Mesenchymal stem cell (in vitro differentiated cells and primary cell): ENCODE measurements around the gene CSN3.

ENCODE experiments used
- DNase-seq: peaks from one replicate; pipeline ENCODE4 v3.0.0-alpha.2; 2013
- H2AFZ ChIP-seq: one replicate; pipeline ENCODE4 v1.6.1; 2013; ENCODE audit warnings: low read depth, mild to moderate bottlenecking, control low read depth, inconsistent platforms, low read length, moderate library complexity
- H2AK5ac ChIP-seq: 2 replicates; pipeline ENCODE4 v1.6.1; 2013; ENCODE audit warnings: low read length, moderate library complexity, mild to moderate bottlenecking, inconsistent platforms; ENCODE audit not compliant: severe bottlenecking
- H2BK120ac ChIP-seq: one replicate; pipeline ENCODE4 v1.6.1; 2013; ENCODE audit warnings: low read depth, mild to moderate bottlenecking, inconsistent platforms, low read length, moderate library complexity
- H2BK12ac ChIP-seq, 2 experiments: one replicate each; pipeline ENCODE4 v1.6.1; 2013; ENCODE audit warnings: inconsistent platforms in 2 of 2, low read length in 2 of 2, mild to moderate bottlenecking in 2 of 2, moderate library complexity in 2 of 2, control low read depth in 1 of 2
- H2BK15ac ChIP-seq: one replicate; pipeline ENCODE4 v1.6.1; 2013; ENCODE audit warnings: mild to moderate bottlenecking, low read depth, inconsistent platforms; ENCODE audit not compliant: poor library complexity, severe bottlenecking
- H2BK5ac ChIP-seq: 2 replicates; pipeline ENCODE4 v1.6.1; 2013; ENCODE audit warnings: low read depth, mild to moderate bottlenecking, low read length, control low read depth, inconsistent platforms; ENCODE audit not compliant: poor library complexity, severe bottlenecking
- H3K14ac ChIP-seq, 2 experiments: one replicate each; pipeline ENCODE4 v1.6.1; 2013; ENCODE audit warnings: inconsistent platforms in 2 of 2, low read length in 2 of 2, control low read depth in 1 of 2, mild to moderate bottlenecking in 1 of 2, moderate library complexity in 1 of 2
- H3K18ac ChIP-seq, 2 experiments: one replicate each; pipeline ENCODE4 v1.6.1; 2013; ENCODE audit warnings: inconsistent platforms in 2 of 2, low read length in 2 of 2, control low read depth in 1 of 2, low read depth in 1 of 2, mild to moderate bottlenecking in 1 of 2
- H3K23ac ChIP-seq, 2 experiments: one replicate each; pipeline ENCODE4 v1.6.1; 2013; ENCODE audit warnings: inconsistent platforms in 2 of 2, low read length in 2 of 2, mild to moderate bottlenecking in 2 of 2, moderate library complexity in 2 of 2, control low read depth in 1 of 2
- H3K27ac ChIP-seq: 2 replicates; pipeline ENCODE4 v1.5.1; 2013; ENCODE audit warnings: mild to moderate bottlenecking, moderate library complexity, low read length, control low read depth, inconsistent platforms; ENCODE audit not compliant: poor library complexity, severe bottlenecking
- H3K27me3 ChIP-seq, 2 experiments: 2 replicates each; pipeline versions ENCODE4 v1.6.1 to v1.7.0; 2013; ENCODE audit warnings: low read length in 2 of 2, mild to moderate bottlenecking in 2 of 2, moderate library complexity in 2 of 2, control low read depth in 1 of 2, inconsistent platforms in 1 of 2; ENCODE audit not compliant: control insufficient read depth in 1 of 2, insufficient read depth in 1 of 2
- H3K36me3 ChIP-seq, 2 experiments: 2 replicates each; pipeline versions ENCODE4 v1.6.1 to v1.7.0; 2013; ENCODE audit warnings: low read length in 2 of 2, control low read depth in 1 of 2, inconsistent platforms in 1 of 2, low read depth in 1 of 2, mild to moderate bottlenecking in 1 of 2; ENCODE audit not compliant: insufficient read depth in 2 of 2, control insufficient read depth in 1 of 2
- H3K4ac ChIP-seq, 2 experiments: one replicate each; pipeline ENCODE4 v1.6.1; 2013; ENCODE audit warnings: inconsistent platforms in 2 of 2, low read length in 2 of 2, mild to moderate bottlenecking in 2 of 2, moderate library complexity in 2 of 2, control low read depth in 1 of 2, low read depth in 1 of 2
- H3K4me1 ChIP-seq: 2 replicates; pipeline ENCODE4 v1.6.1; 2013; ENCODE audit warnings: low read depth, low read length, control low read depth; ENCODE audit not compliant: control insufficient read depth, insufficient read depth
- H3K4me2 ChIP-seq: 2 replicates; pipeline ENCODE4 v1.6.1; 2013; ENCODE audit warnings: low read length, mild to moderate bottlenecking, inconsistent platforms; ENCODE audit not compliant: poor library complexity, severe bottlenecking
- H3K4me3 ChIP-seq, 2 experiments: 2 replicates each; pipeline versions ENCODE4 v1.5.1 to v1.7.0; 2013; ENCODE audit warnings: low read length in 2 of 2, mild to moderate bottlenecking in 2 of 2, control low read depth in 1 of 2, low read depth in 1 of 2; ENCODE audit not compliant: insufficient read depth in 1 of 2
- H3K79me1 ChIP-seq: replicated peaks from 2 replicates; pipeline ENCODE4 v1.6.1; 2013; ENCODE audit warnings: mild to moderate bottlenecking, control low read depth, low read length, inconsistent platforms; ENCODE audit not compliant: poor library complexity, severe bottlenecking
- H3K9ac ChIP-seq: 2 replicates; pipeline ENCODE4 v1.7.0; 2013; ENCODE audit warnings: mild to moderate bottlenecking, low read length, moderate library complexity
- H3K9me3 ChIP-seq: 2 replicates; pipeline ENCODE4 v1.7.0; 2013; ENCODE audit warnings: mild to moderate bottlenecking, low read length; ENCODE audit not compliant: control insufficient read depth
- H4K8ac ChIP-seq: one replicate; pipeline ENCODE4 v1.6.1; 2013; ENCODE audit warnings: inconsistent platforms, mild to moderate bottlenecking, low read length, moderate library complexity
- H4K91ac ChIP-seq: one replicate; pipeline ENCODE4 v1.6.1; 2013; ENCODE audit warnings: mild to moderate bottlenecking, low read length, inconsistent platforms
- WGBS: methylation state at CpG from one replicate; pipeline ENCODE4 v1.1.7; 2013; ENCODE audit warnings: mixed read lengths; 5-methylcytosine and 5-hydroxymethylcytosine counted together

CSN3 gene

DNA sequence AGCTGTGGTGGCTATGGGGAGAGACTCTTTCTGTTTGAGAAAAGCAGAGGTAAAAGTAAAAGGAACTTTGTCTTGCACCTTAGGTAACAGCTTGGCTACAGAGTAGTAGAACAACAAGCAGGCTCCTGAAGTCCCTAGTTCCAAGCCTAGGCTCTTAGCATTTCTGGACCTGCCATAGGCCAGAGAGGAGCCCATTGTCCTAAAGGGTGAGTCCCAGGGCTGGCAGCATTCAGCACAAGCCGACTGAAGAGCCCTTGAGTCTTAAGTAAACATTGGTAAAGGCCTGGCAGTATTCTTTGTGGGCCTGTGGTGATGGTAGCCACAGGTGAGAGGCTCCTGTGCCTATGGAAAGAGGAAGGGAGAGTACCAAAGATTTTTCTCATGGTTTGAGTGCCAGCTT, 38.2 kb downstream of the CSN3 start:
- Histone ChIP-seq H2BK15ac (no peak overlapping the region), H3K9ac (no peak overlapping the region), H3K23ac (no peak overlapping the region), H3K4me2 (no peak overlapping the region), H4K91ac (no peak overlapping the region), H3K79me1 (no peaks in the 10 kb centered on the region), H4K8ac (no peak overlapping the region), H3K4ac (no peak overlapping the region), H3K27ac (no peak overlapping the region), H2BK12ac (no peak overlapping the region), H3K4me1 (no peaks in the 10 kb centered on the region), H2AFZ (no peak overlapping the region), H3K9me3 (no peaks in the 10 kb centered on the region), H3K18ac (no peak overlapping the region), H3K27me3 (no peaks in the 10 kb centered on the region), H3K36me3 (no peaks in the 10 kb centered on the region), H2BK120ac (no peak overlapping the region), H2BK5ac (no peak overlapping the region), H3K4me3 (no peak overlapping the region), H2AK5ac (no peak overlapping the region), H3K14ac (no peak overlapping the region)
- WGBS = 10% methylated on average over 1 of the region's 1 CpG
- no peak for DNase-seq

DNA sequence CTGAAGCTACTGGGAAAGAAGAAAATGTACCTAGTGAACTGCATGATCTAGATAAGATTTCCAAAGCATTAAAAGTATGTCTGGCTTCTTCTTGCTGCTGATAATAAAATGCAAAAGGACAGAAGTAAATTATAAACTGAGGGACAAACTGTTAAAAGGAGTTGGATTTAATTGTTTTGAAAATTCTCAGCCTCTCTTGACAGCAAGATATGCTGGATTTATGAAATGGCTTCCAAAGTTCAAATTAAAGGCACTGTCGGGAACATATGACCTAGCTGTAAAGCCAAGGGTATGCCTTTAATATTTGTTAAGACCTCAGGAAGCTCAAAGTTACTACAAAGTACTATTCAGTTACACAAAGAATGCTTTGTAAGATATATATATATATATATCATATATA, 46.3 kb downstream of the CSN3 start:
- no peak overlapping the region for H3K27ac ChIP-seq
- no peak overlapping the region for H3K9ac ChIP-seq
- H3K4me1 ChIP-seq = no peaks in the 10 kb centered on the region
- H3K79me1 ChIP-seq = no peaks in the 10 kb centered on the region
- no peak for DNase-seq
- no peak overlapping the region for H2BK12ac ChIP-seq
- H3K4me2 ChIP-seq = no peak overlapping the region
- H2AFZ ChIP-seq = no peak overlapping the region
- no peak overlapping the region for H4K91ac ChIP-seq
- no peak overlapping the region for H3K4me3 ChIP-seq
- no peak overlapping the region for H2BK120ac ChIP-seq
- H3K27me3 ChIP-seq = no peaks in the 10 kb centered on the region
- H2AK5ac ChIP-seq = no peak overlapping the region
- no peaks in the 10 kb centered on the region for H3K36me3 ChIP-seq
- no peak overlapping the region for H2BK5ac ChIP-seq
- H3K4ac ChIP-seq = no peak overlapping the region
- WGBS = no CpG with 5 or more reads among the region's 1 CpG
- H3K14ac ChIP-seq = no peak overlapping the region
- no peak overlapping the region for H2BK15ac ChIP-seq
- H3K18ac ChIP-seq = no peak overlapping the region
- no peak overlapping the region for H3K23ac ChIP-seq
- H3K9me3 ChIP-seq = no peaks in the 10 kb centered on the region
- no peak overlapping the region for H4K8ac ChIP-seq

DNA sequence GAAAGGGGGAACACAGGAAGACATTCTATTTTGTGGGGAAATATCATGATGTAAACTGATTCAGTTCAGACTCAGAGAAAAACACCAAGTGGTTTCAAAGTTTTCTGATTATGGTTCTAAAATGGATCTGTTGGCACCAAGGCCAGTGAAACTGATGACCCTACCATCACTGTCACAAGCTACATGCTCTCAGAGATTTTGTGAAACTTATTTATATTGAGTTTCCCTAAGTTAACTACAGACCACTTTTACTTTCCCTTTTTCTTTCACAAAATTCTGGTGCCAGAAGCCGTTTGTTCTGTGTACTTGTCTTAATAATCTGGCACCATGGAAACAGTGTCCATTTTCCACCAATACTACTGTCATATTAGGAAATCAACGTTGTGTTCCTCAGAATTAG, 48.9 kb downstream of the CSN3 start:
- Histone ChIP-seq H3K4ac (no peak overlapping the region), H3K9me3 (no peaks in the 10 kb centered on the region), H3K4me1 (no peaks in the 10 kb centered on the region), H4K8ac (no peak overlapping the region), H3K23ac (no peak overlapping the region), H3K9ac (no peak overlapping the region), H2BK15ac (no peak overlapping the region), H3K4me3 (no peak overlapping the region), H3K27ac (no peak overlapping the region), H4K91ac (no peak overlapping the region), H3K27me3 (no peaks in the 10 kb centered on the region), H2AK5ac (no peak overlapping the region), H3K36me3 (no peaks in the 10 kb centered on the region), H3K14ac (no peak overlapping the region), H2AFZ (no peak overlapping the region), H2BK12ac (no peak overlapping the region), H3K79me1 (no peaks in the 10 kb centered on the region), H2BK5ac (no peak overlapping the region), H3K4me2 (no peak overlapping the region), H2BK120ac (no peak overlapping the region), H3K18ac (no peak overlapping the region)
- no peak for DNase-seq
- 87% methylated on average over 1 of the region's 2 CpGs for WGBS

DNA sequence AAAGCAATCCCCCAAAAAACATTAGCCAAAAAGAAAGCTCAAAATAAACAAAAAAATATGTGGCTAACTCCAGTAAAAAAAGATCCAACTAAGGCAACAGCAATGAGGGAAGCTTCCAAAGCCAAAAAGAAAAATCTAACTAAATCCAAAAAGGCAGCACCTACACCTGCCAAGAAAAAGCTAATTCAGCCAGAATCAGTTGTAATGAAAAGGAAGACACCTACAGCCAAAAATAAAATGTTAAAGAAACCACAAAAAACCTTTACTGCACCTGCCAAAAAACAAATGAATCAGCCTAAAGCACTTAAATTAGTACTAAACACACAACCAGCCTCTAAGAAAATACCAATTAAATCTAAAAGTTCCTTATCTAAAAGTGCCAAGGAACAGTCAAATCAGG, 55.2 kb downstream of the CSN3 start:
- Histone ChIP-seq H3K79me1 (no peaks in the 10 kb centered on the region), H2BK12ac (no peak overlapping the region), H2AFZ (no peak overlapping the region), H3K4ac (no peak overlapping the region), H3K4me2 (no peak overlapping the region), H3K27me3 (no peaks in the 10 kb centered on the region), H3K9ac (no peak overlapping the region), H2AK5ac (no peak overlapping the region), H3K4me3 (no peak overlapping the region), H2BK15ac (no peak overlapping the region), H4K8ac (no peak overlapping the region), H3K36me3 (no peaks in the 10 kb centered on the region), H3K18ac (no peak overlapping the region), H2BK120ac (no peak overlapping the region), H2BK5ac (no peak overlapping the region), H3K4me1 (no peaks in the 10 kb centered on the region), H3K23ac (no peak overlapping the region), H3K14ac (no peak overlapping the region), H3K9me3 (no peaks in the 10 kb centered on the region), H4K91ac (no peak overlapping the region), H3K27ac (no peak overlapping the region)
- no peak for DNase-seq
